Neural cell (in vitro differentiated cells): ENCODE data around the gene OR10V1. TPM values are rescaled to one million over a fixed set of nuclear protein-coding genes. Genes with fewer than 3 reads are reported as not detected.

Experiments
- H2AFZ ChIP-seq: fragments of 200-600, 300-800 bp; sonication (generic), shearing (Covaris generic); 2 replicates; pipeline ENCODE4 v1.6.0; 2014; ENCODE audit warnings: low read depth, mild to moderate bottlenecking, antibody characterized with exemption, low read length, moderate library complexity
- H3F3A ChIP-seq: fragments of 200-600 bp; shearing (Covaris generic); 2 replicates; pipeline ENCODE4 v1.6.1; 2016; ENCODE audit warnings: mild to moderate bottlenecking, moderate library complexity, mixed read lengths, antibody characterized with exemption, low read length; ENCODE audit not compliant: insufficient read depth, poor library complexity, severe bottlenecking
- H3K27ac ChIP-seq: fragments of 200-600, 300-800 bp; sonication (generic), shearing (Covaris generic); 2 replicates; pipeline ENCODE4 v1.5.1; 2014; ENCODE audit warnings: mild to moderate bottlenecking, low read length, moderate library complexity
- H3K27me3 ChIP-seq: fragments of 300-800, 200-600 bp; sonication (generic), shearing (Covaris generic); 2 replicates; pipeline ENCODE4 v1.6.0; 2014; ENCODE audit warnings: mild to moderate bottlenecking, low read depth, low read length, moderate library complexity; ENCODE audit not compliant: insufficient read depth
- H3K36me3 ChIP-seq: fragments of 300-800, 200-600 bp; sonication (generic), shearing (Covaris generic); 2 replicates; pipeline ENCODE4 v1.5.1; 2014; ENCODE audit warnings: mild to moderate bottlenecking, antibody characterized with exemption, low read length, moderate library complexity; ENCODE audit not compliant: insufficient read depth
- H3K4me2 ChIP-seq: fragments of 300-800, 200-600 bp; sonication (generic), shearing (Covaris generic); 2 replicates; pipeline ENCODE4 v1.6.0; 2014; ENCODE audit warnings: mild to moderate bottlenecking, low read length
- H3K4me3 ChIP-seq: fragments of 300-800, 200-600 bp; sonication (generic), shearing (Covaris generic); 2 replicates; pipeline ENCODE4 v1.5.1; 2014; ENCODE audit warnings: mild to moderate bottlenecking, low read length, moderate library complexity
- H3K79me2 ChIP-seq: fragments of 200-600 bp; shearing (Covaris generic); replicated peaks from 2 replicates; pipeline ENCODE4 v1.6.0; 2014; ENCODE audit warnings: mild to moderate bottlenecking, low read length, moderate library complexity; ENCODE audit not compliant: insufficient read depth
- H3K9ac ChIP-seq: fragments of 300-800, 200-600 bp; sonication (generic), shearing (Covaris generic); 2 replicates; pipeline ENCODE4 v1.6.1; 2016; ENCODE audit warnings: mild to moderate bottlenecking, low read length, mixed read lengths
- H3K9me2 ChIP-seq: fragments of 200-600 bp; shearing (Covaris generic); 2 replicates; pipeline ENCODE4 v1.6.1; 2016; ENCODE audit warnings: mild to moderate bottlenecking, low read length, mixed read lengths; ENCODE audit not compliant: insufficient read depth
- H3K9me3 ChIP-seq: fragments of 200-600, 300-800 bp; sonication (generic), shearing (Covaris generic); 2 replicates; pipeline ENCODE4 v1.6.1; 2016; ENCODE audit warnings: mild to moderate bottlenecking, mixed run types, low read length, moderate library complexity, mixed read lengths
- H4K20me1 ChIP-seq: fragments of 200-600 bp; shearing (Covaris generic); 2 replicates; pipeline ENCODE4 v1.6.1; 2016; ENCODE audit warnings: mild to moderate bottlenecking, mixed run types; ENCODE audit not compliant: insufficient read depth
- EP300 ChIP-seq: fragments of 450-650 bp; conservative IDR thresholded peaks from 2 replicates; pipeline ENCODE4 v1.6.1; 2014; ENCODE audit warnings: antibody characterized with exemption, mild to moderate bottlenecking, moderate library complexity; ENCODE audit not compliant: poor library complexity, severe bottlenecking
- EZH2 ChIP-seq: fragments of 200-600, 300-800 bp; shearing (Covaris generic), sonication (generic); IDR thresholded peaks from 2 replicates; pipeline ENCODE4 v1.6.1; 2014; ENCODE audit warnings: antibody characterized with exemption, low read length, borderline replicate concordance, mild to moderate bottlenecking; ENCODE audit not compliant: insufficient read depth, poor library complexity, severe bottlenecking
- MXI1 ChIP-seq: fragments of 450-650 bp; conservative IDR thresholded peaks from 2 replicates; pipeline ENCODE4 v1.6.1; 2014; ENCODE audit warnings: antibody characterized with exemption, mild to moderate bottlenecking; ENCODE audit not compliant: poor library complexity, severe bottlenecking
- POLR2AphosphoS5 ChIP-seq: IDR thresholded peaks from 2 replicates; pipeline ENCODE4 v1.6.1; 2012
- RAD21 ChIP-seq: fragments of 450-650 bp; conservative IDR thresholded peaks from 2 replicates; pipeline ENCODE4 v1.6.1; 2014; ENCODE audit warnings: antibody characterized with exemption, mild to moderate bottlenecking, moderate library complexity
- SMC3 ChIP-seq: fragments of 450-650 bp; conservative IDR thresholded peaks from 2 replicates; pipeline ENCODE4 v1.6.1; 2014; ENCODE audit warnings: antibody characterized with exemption, mild to moderate bottlenecking, moderate library complexity; ENCODE audit not compliant: poor library complexity
- TAF1 ChIP-seq: IDR thresholded peaks from 2 replicates; pipeline ENCODE4 v1.6.1; 2012; ENCODE audit warnings: low read depth
- polyA plus RNA-seq: library from polyadenylated mRNA; depleted of rRNA; stranded (reverse); fragments of >200 nt; gene quantifications from 2 replicates; pipeline ENCODE4 v1.2.3, GENCODE V29; 2014
- TF ChIP-seq, protein P1 (sequence below): IDR thresholded peaks from 2 replicates; pipeline ENCODE4 v1.6.1; 2012; ENCODE audit warnings: borderline replicate concordance
- TF ChIP-seq, protein P2 (sequence below): fragments of 450-650 bp; IDR thresholded peaks from 2 replicates; pipeline ENCODE4 v1.5.1; 2014; ENCODE audit warnings: antibody characterized with exemption, mild to moderate bottlenecking, moderate library complexity; ENCODE audit not compliant: poor library complexity, severe bottlenecking

OR10V1 gene
- polyA plus RNA-seq, 1 donor from 2014 or later, result not detected

DNA sequence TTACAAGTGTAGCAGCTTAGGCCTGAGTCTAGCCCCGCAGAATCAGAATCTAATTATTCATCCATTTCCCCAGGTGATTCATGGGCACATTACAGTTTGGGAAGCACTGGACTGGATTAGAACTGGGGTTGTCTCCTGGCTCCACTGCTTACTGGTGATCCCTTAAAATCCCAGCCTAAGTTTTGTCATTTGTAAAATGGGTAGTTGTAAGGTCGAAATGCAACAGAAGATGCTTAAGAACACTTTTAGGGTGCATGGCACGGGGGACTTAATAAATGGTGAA is 42.9 kb upstream of the OR10V1 start:
- H4K20me1 ChIP-seq, result no peaks in the 10 kb centered on the region
- H3K9ac ChIP-seq, result no peak overlapping the region
- H3K27ac ChIP-seq, result no peak overlapping the region
- TF ChIP-seq, protein P1, sequence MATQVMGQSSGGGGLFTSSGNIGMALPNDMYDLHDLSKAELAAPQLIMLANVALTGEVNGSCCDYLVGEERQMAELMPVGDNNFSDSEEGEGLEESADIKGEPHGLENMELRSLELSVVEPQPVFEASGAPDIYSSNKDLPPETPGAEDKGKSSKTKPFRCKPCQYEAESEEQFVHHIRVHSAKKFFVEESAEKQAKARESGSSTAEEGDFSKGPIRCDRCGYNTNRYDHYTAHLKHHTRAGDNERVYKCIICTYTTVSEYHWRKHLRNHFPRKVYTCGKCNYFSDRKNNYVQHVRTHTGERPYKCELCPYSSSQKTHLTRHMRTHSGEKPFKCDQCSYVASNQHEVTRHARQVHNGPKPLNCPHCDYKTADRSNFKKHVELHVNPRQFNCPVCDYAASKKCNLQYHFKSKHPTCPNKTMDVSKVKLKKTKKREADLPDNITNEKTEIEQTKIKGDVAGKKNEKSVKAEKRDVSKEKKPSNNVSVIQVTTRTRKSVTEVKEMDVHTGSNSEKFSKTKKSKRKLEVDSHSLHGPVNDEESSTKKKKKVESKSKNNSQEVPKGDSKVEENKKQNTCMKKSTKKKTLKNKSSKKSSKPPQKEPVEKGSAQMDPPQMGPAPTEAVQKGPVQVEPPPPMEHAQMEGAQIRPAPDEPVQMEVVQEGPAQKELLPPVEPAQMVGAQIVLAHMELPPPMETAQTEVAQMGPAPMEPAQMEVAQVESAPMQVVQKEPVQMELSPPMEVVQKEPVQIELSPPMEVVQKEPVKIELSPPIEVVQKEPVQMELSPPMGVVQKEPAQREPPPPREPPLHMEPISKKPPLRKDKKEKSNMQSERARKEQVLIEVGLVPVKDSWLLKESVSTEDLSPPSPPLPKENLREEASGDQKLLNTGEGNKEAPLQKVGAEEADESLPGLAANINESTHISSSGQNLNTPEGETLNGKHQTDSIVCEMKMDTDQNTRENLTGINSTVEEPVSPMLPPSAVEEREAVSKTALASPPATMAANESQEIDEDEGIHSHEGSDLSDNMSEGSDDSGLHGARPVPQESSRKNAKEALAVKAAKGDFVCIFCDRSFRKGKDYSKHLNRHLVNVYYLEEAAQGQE, result no peak
- TF ChIP-seq TAF1, result no peak
- no peak for TF ChIP-seq SMC3
- TF ChIP-seq MXI1, result no peak
- no peak for TF ChIP-seq RAD21
- TF ChIP-seq EP300, result no peak
- TF ChIP-seq EZH2, result no peak
- TF ChIP-seq, protein P2, sequence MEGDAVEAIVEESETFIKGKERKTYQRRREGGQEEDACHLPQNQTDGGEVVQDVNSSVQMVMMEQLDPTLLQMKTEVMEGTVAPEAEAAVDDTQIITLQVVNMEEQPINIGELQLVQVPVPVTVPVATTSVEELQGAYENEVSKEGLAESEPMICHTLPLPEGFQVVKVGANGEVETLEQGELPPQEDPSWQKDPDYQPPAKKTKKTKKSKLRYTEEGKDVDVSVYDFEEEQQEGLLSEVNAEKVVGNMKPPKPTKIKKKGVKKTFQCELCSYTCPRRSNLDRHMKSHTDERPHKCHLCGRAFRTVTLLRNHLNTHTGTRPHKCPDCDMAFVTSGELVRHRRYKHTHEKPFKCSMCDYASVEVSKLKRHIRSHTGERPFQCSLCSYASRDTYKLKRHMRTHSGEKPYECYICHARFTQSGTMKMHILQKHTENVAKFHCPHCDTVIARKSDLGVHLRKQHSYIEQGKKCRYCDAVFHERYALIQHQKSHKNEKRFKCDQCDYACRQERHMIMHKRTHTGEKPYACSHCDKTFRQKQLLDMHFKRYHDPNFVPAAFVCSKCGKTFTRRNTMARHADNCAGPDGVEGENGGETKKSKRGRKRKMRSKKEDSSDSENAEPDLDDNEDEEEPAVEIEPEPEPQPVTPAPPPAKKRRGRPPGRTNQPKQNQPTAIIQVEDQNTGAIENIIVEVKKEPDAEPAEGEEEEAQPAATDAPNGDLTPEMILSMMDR, result no peak
- no peak for TF ChIP-seq POLR2AphosphoS5
- H3K4me2 ChIP-seq, result no peak overlapping the region
- H3K4me3 ChIP-seq, result no peak overlapping the region
- no peaks in the 10 kb centered on the region for H3F3A ChIP-seq
- H3K27me3 ChIP-seq, result peaks cover 10% of the 10 kb centered on the region
- no peaks in the 10 kb centered on the region for H3K9me2 ChIP-seq
- no peaks in the 10 kb centered on the region for H3K9me3 ChIP-seq
- no peaks in the 10 kb centered on the region for H3K79me2 ChIP-seq
- H3K36me3 ChIP-seq, result no peaks in the 10 kb centered on the region
- no peak overlapping the region for H2AFZ ChIP-seq

DNA sequence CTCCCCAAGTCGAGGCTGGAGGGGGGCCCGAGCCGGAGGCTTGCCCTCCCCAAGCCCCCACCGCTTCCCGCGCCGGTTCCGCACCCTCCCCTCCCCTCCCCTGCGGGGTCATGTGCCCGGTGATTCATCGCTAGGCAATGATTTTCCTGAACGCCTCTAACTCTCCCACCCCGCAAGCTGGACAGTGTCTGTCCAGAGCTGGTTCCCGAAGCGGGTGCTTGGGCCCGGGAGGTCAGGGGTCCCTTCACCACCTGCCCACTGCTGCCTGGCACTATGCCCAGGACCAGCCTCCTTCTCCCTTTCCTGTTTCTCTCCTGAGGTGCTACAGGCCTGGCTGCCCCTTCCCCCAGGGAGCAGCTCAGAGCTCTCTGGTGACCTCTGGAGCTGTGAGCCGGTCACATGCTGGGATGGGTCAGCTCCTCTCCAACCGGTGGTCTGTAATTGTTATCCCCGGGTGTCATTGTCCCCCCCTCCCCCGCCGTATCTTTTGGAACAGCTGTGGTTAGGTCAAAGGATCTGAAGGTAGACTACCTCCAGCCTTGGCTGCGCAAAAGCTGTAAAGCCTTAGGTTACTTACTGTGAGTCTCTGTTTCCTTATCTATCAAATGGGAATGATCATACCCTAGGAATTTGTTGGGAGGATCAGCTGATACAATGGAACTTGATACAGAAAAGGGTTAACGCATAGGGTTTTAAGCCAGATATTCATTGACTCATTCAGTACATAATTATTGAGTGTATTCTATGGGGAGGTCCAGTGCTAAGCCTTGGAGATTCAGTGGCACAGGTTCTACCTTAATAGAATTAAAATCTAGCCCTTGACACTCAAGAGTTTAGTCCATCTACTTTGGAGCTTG is 42.3 kb upstream of the OR10V1 start:
- no peak for TF ChIP-seq EZH2
- TF ChIP-seq POLR2AphosphoS5, result no peak
- no peak for TF ChIP-seq EP300
- no peaks in the 10 kb centered on the region for H3K79me2 ChIP-seq
- H3K4me3 ChIP-seq, result peak overlapping the region; percentile 96
- H2AFZ ChIP-seq, result no peak overlapping the region
- no peaks in the 10 kb centered on the region for H4K20me1 ChIP-seq
- H3K9me3 ChIP-seq, result no peaks in the 10 kb centered on the region
- no peak overlapping the region for H3K27ac ChIP-seq
- peaks cover 10% of the 10 kb centered on the region for H3K27me3 ChIP-seq
- no peaks in the 10 kb centered on the region for H3K9me2 ChIP-seq
- peak overlapping the region; percentile 62 for H3K4me2 ChIP-seq
- no peaks in the 10 kb centered on the region for H3F3A ChIP-seq
- H3K36me3 ChIP-seq, result no peaks in the 10 kb centered on the region
- H3K9ac ChIP-seq, result peak overlapping the region; percentile 68
